GM12878 (cell line): ENCODE results near the gene C1QTNF8. TPM values are rescaled to one million over a fixed set of nuclear protein-coding genes. Genes with fewer than 3 reads are reported as not detected.

Experiments used
- ATAC-seq: fragments of 200-7000 bp; cut with Tn5 transposase; 3 replicates; pipeline ENCODE4 v1.9.1; 2020; ENCODE audit warnings: mild to moderate bottlenecking, moderate library complexity
- BruUV-seq: library from RNA; stranded (reverse); fragments of 400-500 nt; replicated peaks from 2 replicates; lab custom pipeline; 2021; lab: Mats Ljungman, UMichigan
- CTCF ChIA-PET: fragments of 300-600 bp; sonication (Branson Sonifier 250); formaldehyde crosslinking; extraction: SDS; loops from one replicate; lab custom pipeline; 2021; ENCODE audit warnings: inconsistent platforms; lab: Yijun Ruan, JAX
- POLR2A ChIA-PET: fragments of 350-600 bp; formaldehyde crosslinking; extraction: SDS; loops from one replicate; lab custom pipeline; 2021; ENCODE audit warnings: inconsistent platforms; lab: Charles Lee
- RAD21 ChIA-PET: fragments of 300-600 bp; sonication (Branson Sonifier 250); formaldehyde crosslinking; loops from one replicate; lab custom pipeline; 2023; ENCODE audit warnings: antibody characterized with exemption; ENCODE audit not compliant: unreplicated experiment; lab: Charles Lee
- SMC1A ChIA-PET: fragments of 300-600 bp; sonication (Branson Sonifier 250); formaldehyde crosslinking; loops from one replicate; lab custom pipeline; 2023; ENCODE audit not compliant: unreplicated experiment, uncharacterized antibody; lab: Charles Lee
- DNase-seq: peaks from one replicate; pipeline ENCODE4 v3.0.0-alpha.2; 2011; ENCODE audit warnings: low read depth, low spot score
- FAIRE-seq: peaks from 3 replicates; lab custom pipeline; 2011; peaks lifted over from hg19 to GRCh38; lab: Jason Lieb, UNC
- H2AFZ ChIP-seq: 2 replicates; pipeline ENCODE4 v1.6.0; 2011; ENCODE audit warnings: low read depth, low read length, control low read depth; ENCODE audit not compliant: control insufficient read depth
- H3K27ac ChIP-seq: 2 replicates; pipeline ENCODE4 v1.5.1; 2011; ENCODE audit warnings: control low read depth; ENCODE audit not compliant: control insufficient read depth, insufficient read depth
- H3K27me3 ChIP-seq, 2 experiments: replicated peaks in 1 of 2; 2 replicates each; pipeline versions ENCODE4 v1.6.0 to v1.6.1; 2011; ENCODE audit warnings: low read length in 1 of 2; ENCODE audit not compliant: control insufficient read depth in 2 of 2, insufficient read depth in 2 of 2
- H3K36me3 ChIP-seq, 2 experiments: 2 replicates each; pipeline ENCODE4 v1.5.1; 2011; ENCODE audit warnings: low read length in 1 of 2; ENCODE audit not compliant: control insufficient read depth in 2 of 2, insufficient read depth in 2 of 2
- H3K4me1 ChIP-seq: 2 replicates; pipeline ENCODE4 v1.6.1; 2011; ENCODE audit warnings: mild to moderate bottlenecking, low read length, moderate library complexity, mixed read lengths; ENCODE audit not compliant: control insufficient read depth, insufficient read depth
- H3K4me2 ChIP-seq: 2 replicates; pipeline ENCODE4 v1.6.0; 2011; ENCODE audit warnings: control low read depth; ENCODE audit not compliant: control insufficient read depth, insufficient read depth
- H3K4me3 ChIP-seq: fragments of 200-600 bp; sonication (generic); 2 replicates; pipeline ENCODE4 v1.5.1; 2016
- H3K79me2 ChIP-seq: 2 replicates; pipeline ENCODE4 v1.6.0; 2011; ENCODE audit warnings: low read length; ENCODE audit not compliant: control insufficient read depth, insufficient read depth
- H3K9ac ChIP-seq: 2 replicates; pipeline ENCODE4 v1.8.0; 2011; ENCODE audit warnings: low read length, control low read depth, mixed read lengths; ENCODE audit not compliant: control insufficient read depth, insufficient read depth
- H3K9me3 ChIP-seq: replicated peaks from 3 replicates; pipeline ENCODE4 v1.5.1; 2011; ENCODE audit warnings: mild to moderate bottlenecking, low read length; ENCODE audit not compliant: control insufficient read depth, insufficient read depth
- H4K20me1 ChIP-seq: 2 replicates; pipeline ENCODE4 v1.6.0; 2011; ENCODE audit not compliant: control insufficient read depth, insufficient read depth
- BCL11A ChIP-seq: IDR thresholded peaks from 2 replicates; pipeline ENCODE4 v1.6.1; 2011; ENCODE audit warnings: low read depth, low read length
- CHD1 ChIP-seq: IDR thresholded peaks from 2 replicates; pipeline ENCODE4 v1.6.1; 2012; ENCODE audit warnings: low read depth, low read length, improper control_type of control experiment
- MTA3 ChIP-seq: IDR thresholded peaks from 2 replicates; pipeline ENCODE4 v1.6.1; 2012; ENCODE audit warnings: low read length, inconsistent platforms, borderline replicate concordance
- SRF ChIP-seq, 2 experiments: IDR thresholded peaks; 2 replicates each; pipeline ENCODE4 v1.6.1; 2011; ENCODE audit warnings: low read depth in 2 of 2, low read length in 2 of 2, mild to moderate bottlenecking in 1 of 2, moderate library complexity in 1 of 2
- SUPT20H ChIP-seq: IDR thresholded peaks from 2 replicates; pipeline ENCODE4 v1.6.1; 2011; ENCODE audit warnings: low read depth, mild to moderate bottlenecking, low read length, moderate library complexity, borderline replicate concordance; ENCODE audit not compliant: control insufficient read depth
- WRNIP1 ChIP-seq: IDR thresholded peaks from 2 replicates; pipeline ENCODE4 v1.6.1; 2011; ENCODE audit warnings: low read depth, low read length, improper control_type of control experiment, borderline replicate concordance
- WGBS: methylation state at CpG from one replicate; pipeline ENCODE4 v1.1.6; 2016; ENCODE audit warnings: low lambda C conversion rate; ENCODE audit not compliant: insufficient replicate concordance, insufficient coverage; ENCODE audit errors: missing lambda C conversion rate; 5-methylcytosine and 5-hydroxymethylcytosine counted together
- in situ Hi-C: fragments of 300-500 bp; cut with MboI; formaldehyde crosslinking; loops from 9 replicates; pipeline ENCODE4 v1.14.3; 2018; ENCODE audit warnings: mixed read lengths
- intact Hi-C: fragments of 100-400 bp; cut with micrococcal nuclease; formaldehyde crosslinking; loops from one replicate; pipeline ENCODE4 v1.14.2; 2022; ENCODE audit not compliant: unreplicated experiment
- polyA plus RNA-seq, 11 experiments: library from polyadenylated mRNA; depleted of rRNA in 4 of 11; unstranded in 6 of 11; stranded (reverse) in 5 of 11; fragments of >200 nt; fragmentation: Nextera tagmentation in 4 of 11; fragmentation: Illumina TruSeq in 1 of 11; extraction: Ambion mirVana in 4 of 11; extraction: Trizol in 1 of 11; gene quantifications; 1 replicate in 1 of 11; 2 replicates in 10 of 11; pipeline versions ENCODE4 v1.2.1 to v1.2.3, GENCODE V29; 2011 to 2016; ENCODE audit warnings: inconsistent platforms in 2 of 11, missing spikeins in 2 of 11, low read depth in 1 of 11
- total RNA-seq, 4 experiments: library from RNA; depleted of rRNA in 3 of 4; stranded (reverse); fragments of >200 nt in 3 of 4; fragmentation: Illumina TruSeq in 1 of 4; extraction: Trizol in 1 of 4; gene quantifications; 2 replicates each; pipeline versions ENCODE4 v1.2.1 to v1.2.3, GENCODE V29; 2013 to 2021
- TF ChIP-seq, protein P1 (sequence below): IDR thresholded peaks from 2 replicates; pipeline ENCODE4 v1.6.1; 2011; ENCODE audit warnings: borderline replicate concordance, low read depth, mild to moderate bottlenecking, moderate library complexity, mixed read lengths, low read length; ENCODE audit not compliant: insufficient read depth; ENCODE audit errors: extremely low read length

C1QTNF8 gene
- total and polyA plus RNA-seq, 10 of the 15 experiments (the other 5 are each of a cell fraction or from before 2014, with no cell fraction given), result not detected

DNA sequence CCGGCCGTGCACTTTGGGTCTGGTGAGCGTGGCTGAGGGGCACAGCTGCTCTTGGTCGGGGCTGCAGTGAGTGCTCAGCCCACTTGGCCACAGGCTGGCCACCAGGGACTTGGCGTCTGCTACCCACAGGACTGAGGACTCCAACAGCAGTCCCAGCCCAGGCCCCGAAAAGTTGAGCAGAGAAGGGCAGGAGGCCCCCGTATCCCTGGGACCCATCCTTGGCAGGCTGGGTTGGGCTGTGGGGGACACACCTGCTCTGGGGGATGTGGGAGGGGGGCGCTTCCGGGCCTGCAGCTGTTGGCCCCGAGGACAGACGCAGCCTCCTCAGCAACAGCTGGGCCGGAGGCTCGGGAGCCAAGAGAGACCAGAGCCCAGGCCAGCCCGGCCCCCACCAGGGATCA, 42.9 kb downstream of the C1QTNF8 start:
- intact Hi-C loops, result no loop called here
- RAD21 ChIA-PET, result no interaction called here
- Histone ChIP-seq H3K36me3 (no peaks in the 10 kb centered on the region), H2AFZ (no peak overlapping the region), H3K27me3 (no peaks in the 10 kb centered on the region), H3K4me1 (no peaks in the 10 kb centered on the region), H3K79me2 (no peaks in the 10 kb centered on the region), H4K20me1 (no peaks in the 10 kb centered on the region), H3K27ac (no peak overlapping the region)
- CTCF ChIA-PET, result no interaction called here
- no peak for DNase-seq
- 25% methylated on average over 14 of the region's 14 CpGs for WGBS
- no TSS peak for BruUV-seq
- in situ Hi-C loops, result no loop called here
- TF ChIP-seq BCL11A (no peak), CHD1 (no peak), WRNIP1 (no peak), SUPT20H (no peak), SRF (IDR thresholded peaks at IDR 0.05; ENCODE audit: low read depth in 2 of 2, low read length in 2 of 2) (no peak)
- TF ChIP-seq, protein P1, sequence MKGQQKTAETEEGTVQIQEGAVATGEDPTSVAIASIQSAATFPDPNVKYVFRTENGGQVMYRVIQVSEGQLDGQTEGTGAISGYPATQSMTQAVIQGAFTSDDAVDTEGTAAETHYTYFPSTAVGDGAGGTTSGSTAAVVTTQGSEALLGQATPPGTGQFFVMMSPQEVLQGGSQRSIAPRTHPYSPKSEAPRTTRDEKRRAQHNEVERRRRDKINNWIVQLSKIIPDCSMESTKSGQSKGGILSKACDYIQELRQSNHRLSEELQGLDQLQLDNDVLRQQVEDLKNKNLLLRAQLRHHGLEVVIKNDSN, result no peak
- TF ChIP-seq, all 136 proteins: peak for 0
- Histone ChIP-seq H3K4me2 (no peak overlapping the region), H3K9ac (no peak overlapping the region), H3K4me3 (no peak overlapping the region), H3K9me3 (no peaks in the 10 kb centered on the region)
- POLR2A ChIA-PET, result no interaction called here
- FAIRE-seq, result no peak
- no peak for ATAC-seq
- SMC1A ChIA-PET, result no interaction called here

DNA sequence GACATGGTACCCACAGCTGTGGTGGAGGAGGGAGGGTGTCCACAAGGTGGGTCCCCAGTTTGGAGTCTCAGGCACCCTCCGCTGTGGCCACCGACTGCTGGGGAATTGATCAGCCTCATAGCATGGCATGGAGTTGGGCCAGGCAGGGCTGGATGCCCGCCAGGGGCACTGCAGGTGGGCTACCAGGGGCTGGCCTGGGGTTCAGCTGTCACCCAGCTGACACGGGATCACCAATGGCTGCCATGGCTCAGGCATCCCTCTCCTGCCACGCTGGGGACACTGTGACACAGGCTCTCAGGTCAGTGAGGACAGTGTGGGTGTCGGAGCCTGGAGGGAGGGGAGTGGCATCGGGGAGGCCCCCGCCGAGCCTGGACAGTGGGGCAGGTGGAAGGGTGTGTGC, 43.3 kb downstream of the C1QTNF8 start:
- ChIA-PET RAD21 (no interaction called here), SMC1A (no interaction called here), CTCF (interaction anchor here (0.6 kb wide), 1 partner anchor 171 kb away, joined by 3 read pairs; no protein-coding TSS in a partner anchor), POLR2A (no interaction called here)
- in situ Hi-C loops (no loop called here), intact Hi-C loops (no loop called here)
- WGBS, result 42% methylated on average over 7 of the region's 9 CpGs
- Histone ChIP-seq H3K36me3 (no peaks in the 10 kb centered on the region), H3K4me3 (no peak overlapping the region), H3K27me3 (no peaks in the 10 kb centered on the region), H3K27ac (no peak overlapping the region), H3K9me3 (no peaks in the 10 kb centered on the region), H3K4me1 (no peaks in the 10 kb centered on the region), H3K79me2 (no peaks in the 10 kb centered on the region), H3K9ac (no peak overlapping the region), H4K20me1 (no peaks in the 10 kb centered on the region), H3K4me2 (no peak overlapping the region), H2AFZ (no peak overlapping the region)
- DNase-seq, result no peak
- FAIRE-seq, result no peak
- no TSS peak for BruUV-seq
- ATAC-seq, result no peak
- no peak for TF ChIP-seq MTA3
